A549 treated with RU486 at 1 μM for 4 hours (cell line): ENCODE data around the gene TMA7. TPM values are rescaled to one million over a fixed set of nuclear protein-coding genes. Genes with fewer than 3 reads are reported as not detected.

Experiments used
- total RNA-seq: library from RNA; stranded (reverse); fragments of 200-300 nt; extraction: Qiagen RNA extraction; gene quantifications from 5 replicates; pipeline ENCODE4 v1.2.3, GENCODE V29; 2022; ENCODE audit warnings: low read depth

TMA7 gene
- 279 to 403 TPM (median 326 TPM) in 5 replicates for total RNA-seq

GRCh38 chr3:48439820-48440589 lies at the start of gene TMA7, which contains the start of gene CCDC51:
TSS of gene TMA7 (plus strand) at chr3:48440257. CDS start at chr3:48440297, 40 bp downstream.
TSS of gene CCDC51 (minus strand) at chr3:48440119. CDS start at chr3:48435128, 4,991 bp downstream.

GRCh38 chr3:48429960-48430707 lies 9.9 kb upstream of the TMA7 start, which contains the start of gene PLXNB1:
TSS of gene PLXNB1 (minus strand) at chr3:48430086. CDS start at chr3:48424611, 5,475 bp downstream.

DNA sequence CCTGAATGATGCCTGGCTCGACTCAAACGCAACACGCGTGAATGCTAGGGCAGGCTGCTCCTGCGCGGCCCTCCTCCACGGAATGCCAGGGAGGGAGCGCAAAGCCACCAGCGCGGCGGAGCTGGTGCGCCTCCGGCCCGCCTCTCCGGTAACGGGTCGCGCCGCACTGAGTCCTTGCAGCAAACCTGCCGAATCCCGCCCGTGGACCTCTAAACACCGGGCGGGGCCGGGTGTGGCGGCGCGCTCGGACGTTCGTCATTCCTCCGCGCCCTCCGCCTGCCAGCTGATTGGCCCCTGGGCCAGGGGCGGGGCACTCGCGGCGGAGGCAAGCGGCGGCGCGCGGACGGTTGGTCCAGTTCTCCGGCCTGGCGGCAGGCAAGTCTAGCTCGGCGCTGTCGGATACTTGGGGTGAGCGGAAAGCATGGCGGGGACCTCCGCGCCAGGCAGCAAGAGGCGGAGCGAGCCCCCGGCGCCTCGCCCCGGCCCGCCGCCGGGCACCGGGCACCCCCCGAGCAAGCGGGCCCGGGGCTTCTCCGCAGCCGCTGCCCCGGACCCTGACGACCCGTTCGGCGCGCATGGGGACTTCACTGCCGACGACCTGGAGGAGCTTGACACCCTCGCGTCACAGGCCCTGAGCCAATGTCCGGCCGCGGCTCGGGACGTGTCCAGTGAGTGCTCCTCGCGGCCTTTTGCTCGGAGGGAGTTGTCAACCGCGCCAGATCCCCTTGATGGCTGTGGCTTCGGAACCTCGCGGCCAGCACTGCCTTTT lies 6.6 kb downstream of the TMA7 start, which contains the start of gene ATRIP:
ATRIP (plus strand) TSS at position 313 of the 769 bp plus-strand sequence; CDS start at position 422, 109 bp downstream.

Other genes with a start within 250 kb of the TMA7 start
- gene CAMP, start 216.8 kb upstream of the TMA7 start, total RNA-seq, result not detected in 5 replicates
- gene ZNF589, start 199.2 kb upstream of the TMA7 start, total RNA-seq, result 2.5 to 2.7 TPM (median 2.5 TPM) in 5 replicates
- 22.7 to 28.0 TPM (median 23.1 TPM) in 5 replicates for gene NME6, start 138.9 kb upstream of the TMA7 start, total RNA-seq
- not detected in 5 replicates for gene SPINK8, start 106.6 kb upstream of the TMA7 start, total RNA-seq
- gene FBXW12, start 68.0 kb upstream of the TMA7 start, total RNA-seq, result not detected in 5 replicates
- 10.5 to 16.6 TPM (median 13.2 TPM) in 5 replicates for gene PLXNB1, start 10.2 kb upstream of the TMA7 start, total RNA-seq
- gene CCDC51, start 138 bp upstream of the TMA7 start, total RNA-seq, result 23.5 to 28.7 TPM (median 25.3 TPM) in 5 replicates
- gene ATRIP, start 6.5 kb downstream of the TMA7 start, total RNA-seq, result 7.2 to 9.3 TPM (median 8.8 TPM) in 5 replicates
- 94.9 to 136 TPM (median 129 TPM) in 5 replicates for gene SHISA5, start 63.9 kb downstream of the TMA7 start, total RNA-seq
- gene PFKFB4, start 116.5 kb downstream of the TMA7 start, total RNA-seq, result 12.5 to 15.7 TPM (median 13.4 TPM) in 5 replicates
- gene UCN2, start 123.5 kb downstream of the TMA7 start, total RNA-seq, result 7.3 to 10.3 TPM (median 8.6 TPM) in 5 replicates
- gene COL7A1, start 155.1 kb downstream of the TMA7 start, total RNA-seq, result 122 to 212 TPM (median 173 TPM) in 5 replicates
- 164 to 198 TPM (median 166 TPM) in 5 replicates for gene UQCRC1, start 169.4 kb downstream of the TMA7 start, total RNA-seq
- gene TMEM89, start 181.5 kb downstream of the TMA7 start, total RNA-seq, result not detected in 5 replicates
- gene SLC26A6, start 195.2 kb downstream of the TMA7 start, total RNA-seq, result 12.8 to 21.5 TPM (median 16.4 TPM) in 5 replicates
- gene CELSR3, start 222.6 kb downstream of the TMA7 start, total RNA-seq, result 2.7 to 5.3 TPM (median 4.2 TPM) in 5 replicates
- gene NCKIPSD, start 245.7 kb downstream of the TMA7 start, total RNA-seq, result 6.1 to 9.6 TPM (median 8.4 TPM) in 5 replicates